NT2/D1 (cell line): Measurements from ENCODE around the gene RBM12.

ENCODE experiments used
- SUZ12 ChIP-seq: IDR thresholded peaks from 2 replicates; pipeline ENCODE4 v1.6.1; 2011; ENCODE audit not compliant: insufficient read length, insufficient read depth; ENCODE audit errors: extremely low read depth
- YY1 ChIP-seq: IDR thresholded peaks from 2 replicates; pipeline ENCODE4 v1.6.1; 2011; ENCODE audit not compliant: insufficient read length, insufficient read depth
- ZNF274 ChIP-seq: IDR thresholded peaks from 2 replicates; pipeline ENCODE4 v1.6.1; 2011; ENCODE audit warnings: mild to moderate bottlenecking, low read depth, low read length

- TF ChIP-seq SUZ12: no peak
- no peak for TF ChIP-seq YY1
- no peak for TF ChIP-seq ZNF274
Observed at GRCh38 chr20:35630636-35631035, 34.1 kb downstream of the RBM12 start.
